NCI-H748 (cell line): ENCODE measurements around the gene GPC6.

ENCODE experiments used
- DNase-seq: peaks from one replicate; lab custom pipeline; 2025; ENCODE audit not compliant: unreplicated experiment; lab: John Stamatoyannopoulos, UW

Gene GPC6

DNA sequence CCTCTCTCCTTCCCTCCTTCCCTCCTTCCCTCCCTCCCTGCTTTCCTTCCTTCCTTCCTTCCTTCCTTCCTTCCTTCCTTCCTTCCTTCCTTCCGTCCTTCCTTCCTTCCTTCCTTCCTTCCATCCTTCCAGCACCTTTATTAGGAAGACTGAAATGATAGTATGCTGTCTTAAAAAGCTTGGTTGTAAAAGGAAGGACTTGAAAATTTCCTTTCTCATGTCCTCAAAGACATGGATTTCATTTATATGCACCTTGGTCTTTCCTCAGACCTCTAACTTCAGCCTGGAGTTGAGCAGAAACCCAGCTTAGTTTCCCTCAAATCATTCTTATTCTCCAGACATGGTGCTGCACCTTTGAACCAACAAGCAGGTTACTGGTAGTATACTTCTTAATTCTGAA lies 141.7 kb downstream of the GPC6 start:
- no peak for DNase-seq

DNA sequence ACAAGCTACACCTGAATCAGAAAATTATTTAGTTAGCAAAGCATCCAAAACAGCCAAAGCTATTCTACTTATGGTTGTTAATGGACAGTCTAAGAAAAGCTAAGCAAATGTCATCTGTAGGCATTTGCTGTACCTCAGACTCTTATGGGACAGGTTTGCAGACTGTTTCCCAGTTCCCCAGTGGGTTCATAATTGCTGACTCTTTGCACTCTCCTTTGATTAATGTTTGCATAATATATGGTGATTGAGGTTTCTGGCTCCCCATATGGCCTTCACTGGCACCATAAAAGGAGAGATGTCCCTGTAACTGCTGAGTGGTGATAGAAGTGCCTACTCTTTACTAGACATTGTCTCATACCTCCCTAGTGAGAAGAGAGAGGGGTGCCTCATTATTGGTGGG lies 142.1 kb downstream of the GPC6 start:
- DNase-seq: no peak

DNA sequence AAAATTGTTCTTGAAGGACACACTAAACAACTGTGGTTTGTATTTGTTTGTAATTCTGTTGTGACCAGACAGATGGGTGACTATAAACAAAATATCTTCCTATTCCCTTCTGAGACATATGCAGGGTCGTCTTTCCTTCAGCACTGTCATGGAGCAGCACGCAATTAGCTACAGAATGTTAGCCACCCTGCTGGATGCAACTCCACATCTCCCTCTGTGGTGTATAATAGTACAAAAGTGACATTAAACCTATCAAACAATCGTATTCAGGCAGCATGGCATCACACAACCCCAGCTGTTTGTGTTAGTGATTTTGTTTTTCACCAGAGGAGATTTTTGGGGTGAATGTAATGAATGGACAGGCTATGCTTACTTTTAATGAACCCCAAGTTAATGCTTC lies 146.2 kb downstream of the GPC6 start:
- DNase-seq: no peak

DNA sequence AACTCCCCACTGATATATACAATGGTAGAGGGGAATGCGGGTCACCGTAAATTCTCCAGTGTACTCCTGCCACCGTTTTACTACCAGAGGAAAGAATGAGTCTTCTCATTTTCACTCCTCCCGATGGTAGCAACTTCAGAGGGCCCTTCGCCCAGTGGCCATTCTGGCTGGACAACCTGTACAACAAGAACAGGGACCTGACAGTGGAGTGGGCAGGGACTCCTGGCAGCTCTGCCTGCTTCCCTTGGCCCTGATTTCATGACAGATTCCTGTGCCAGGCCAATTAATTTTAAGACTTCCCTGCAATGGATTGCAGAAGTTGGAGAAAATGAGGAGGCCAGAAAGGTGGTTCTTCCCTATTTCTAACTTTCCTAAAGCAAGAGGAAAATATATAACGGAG lies 148.9 kb downstream of the GPC6 start:
- no peak for DNase-seq

DNA sequence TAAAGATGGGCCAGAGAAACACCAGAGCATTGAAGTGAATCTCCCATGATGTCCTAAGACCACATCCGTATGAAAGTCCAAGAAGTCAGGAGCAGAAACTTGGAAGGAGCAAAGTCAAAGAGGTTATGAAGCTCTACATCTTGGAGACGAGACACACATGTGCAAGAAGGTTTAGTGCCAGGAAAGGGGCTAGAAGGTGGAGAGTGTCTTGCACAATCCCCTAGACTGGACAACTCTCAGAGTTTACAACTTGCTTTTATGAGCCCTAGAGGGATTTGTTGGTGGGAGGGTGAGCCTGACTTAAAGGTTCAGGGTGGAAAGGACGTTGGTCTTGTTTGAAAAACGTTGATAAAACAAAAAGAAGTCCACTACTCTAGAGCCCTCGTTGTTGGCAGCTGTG lies 150.6 kb downstream of the GPC6 start:
- DNase-seq: no peak

DNA sequence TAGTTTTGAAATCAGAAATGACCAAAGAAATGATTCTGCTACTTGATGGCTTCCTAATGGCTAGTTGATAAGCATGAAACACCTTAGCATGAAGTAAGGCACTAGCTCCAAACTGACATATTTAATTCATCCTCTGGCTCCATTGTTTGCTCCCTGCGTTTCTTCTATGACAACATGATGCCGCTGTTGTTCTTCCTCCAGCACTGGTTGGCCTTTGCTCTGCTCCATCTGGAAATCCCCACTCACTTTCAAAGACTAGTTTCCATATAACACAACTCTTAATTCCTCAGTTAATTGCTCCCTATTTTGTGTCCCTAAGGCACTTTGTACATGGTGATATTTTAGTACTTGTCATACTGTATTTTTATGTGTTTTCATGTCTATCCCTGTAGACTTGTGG lies 151.6 kb downstream of the GPC6 start:
- peak; percentile 27 for DNase-seq

DNA sequence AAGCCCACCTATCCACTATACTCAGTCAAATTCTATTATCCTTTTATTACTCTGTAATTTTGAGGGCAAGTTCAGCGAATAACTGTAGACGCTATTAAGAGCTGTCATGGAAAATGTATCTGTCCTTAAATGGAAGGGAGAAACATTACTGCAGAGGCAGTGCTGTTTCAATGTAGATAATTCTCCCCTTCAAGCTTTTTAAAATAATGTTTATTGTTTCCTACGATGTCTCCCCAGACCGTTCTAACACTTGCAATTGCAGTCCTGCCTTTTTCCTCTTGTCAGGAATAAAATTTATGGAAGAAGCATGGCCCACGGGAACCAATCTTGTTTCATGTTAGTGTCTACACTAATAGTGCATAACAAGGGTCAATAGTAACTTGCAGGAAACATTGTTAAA lies 159.5 kb downstream of the GPC6 start:
- DNase-seq: no peak

DNA sequence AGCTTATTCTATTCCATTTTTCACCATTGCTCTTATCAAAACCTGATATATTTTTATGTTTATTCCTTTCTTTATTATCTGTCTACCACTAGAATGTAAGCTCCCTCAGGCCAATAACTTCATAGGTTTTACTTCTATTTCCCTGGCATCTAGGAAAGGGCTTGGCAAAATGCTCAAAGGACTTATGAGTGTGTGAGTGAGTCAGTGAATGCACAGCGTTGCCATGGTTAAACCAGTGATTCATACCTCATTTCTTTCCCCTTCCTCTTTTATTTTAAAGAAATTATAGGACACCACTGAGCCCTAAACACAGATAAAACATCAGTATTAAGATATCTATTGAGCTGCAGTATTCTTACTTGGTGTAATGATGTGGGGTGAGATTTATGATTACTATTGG lies 162.1 kb downstream of the GPC6 start:
- no peak for DNase-seq

DNA sequence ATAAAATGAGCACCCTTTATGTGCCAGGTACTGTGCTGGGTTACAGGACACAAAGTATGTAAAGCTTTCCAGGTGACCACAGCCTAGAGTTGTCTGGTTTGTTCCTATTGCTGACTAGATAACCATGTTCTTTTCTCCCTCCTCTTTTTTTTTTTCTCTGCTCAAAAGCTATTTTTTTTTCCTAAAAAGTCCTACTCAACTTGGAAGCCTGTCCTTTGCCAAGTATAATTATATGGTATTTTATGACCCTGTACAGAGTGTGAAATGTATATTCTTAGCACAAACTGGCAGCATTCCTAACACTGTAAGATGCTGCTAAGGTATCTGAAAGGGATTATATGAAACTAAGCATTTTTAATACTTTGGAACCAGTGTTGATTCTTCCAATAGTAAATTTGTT lies 171.0 kb downstream of the GPC6 start:
- no peak for DNase-seq

DNA sequence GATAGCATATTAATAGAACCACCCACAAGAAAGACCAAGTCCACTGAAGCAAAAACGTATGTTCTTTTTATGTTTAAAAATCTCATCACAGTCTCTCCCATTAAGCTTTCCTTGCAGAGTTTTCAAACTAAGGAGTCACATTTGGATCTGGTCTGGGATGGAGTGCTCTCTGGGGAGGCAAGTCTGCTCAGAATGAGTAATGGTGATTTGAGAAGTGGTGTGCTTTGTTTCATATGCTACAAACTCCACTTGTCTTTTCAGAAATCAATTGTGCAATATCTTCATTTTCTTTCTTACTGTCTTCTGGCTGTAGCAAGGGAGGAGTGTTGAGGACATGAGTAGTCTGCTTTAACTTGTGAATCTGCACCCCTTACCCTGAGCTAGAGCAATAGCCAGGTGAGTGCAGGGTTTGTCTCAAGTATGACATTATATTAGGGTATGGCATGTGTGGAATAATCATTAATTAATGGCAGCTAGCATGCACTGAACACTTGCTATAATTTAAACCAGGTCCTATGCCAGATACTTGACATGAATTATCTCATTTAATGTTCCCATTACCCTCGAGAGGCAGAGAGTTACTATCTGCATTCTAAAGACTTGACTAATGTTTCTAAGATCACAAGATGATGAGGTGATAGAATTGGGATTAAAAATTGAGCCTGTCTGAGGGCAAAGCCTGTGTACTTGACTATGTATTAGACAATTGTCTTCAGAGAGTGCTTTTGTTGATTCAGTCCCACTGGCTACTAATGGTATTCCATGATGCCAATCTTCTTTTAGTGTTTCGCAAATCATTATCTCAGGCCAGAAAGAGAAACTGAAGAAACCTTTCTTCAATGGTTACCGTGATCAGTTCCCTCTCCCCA lies 171.8 kb downstream of the GPC6 start:
- no peak for DNase-seq

DNA sequence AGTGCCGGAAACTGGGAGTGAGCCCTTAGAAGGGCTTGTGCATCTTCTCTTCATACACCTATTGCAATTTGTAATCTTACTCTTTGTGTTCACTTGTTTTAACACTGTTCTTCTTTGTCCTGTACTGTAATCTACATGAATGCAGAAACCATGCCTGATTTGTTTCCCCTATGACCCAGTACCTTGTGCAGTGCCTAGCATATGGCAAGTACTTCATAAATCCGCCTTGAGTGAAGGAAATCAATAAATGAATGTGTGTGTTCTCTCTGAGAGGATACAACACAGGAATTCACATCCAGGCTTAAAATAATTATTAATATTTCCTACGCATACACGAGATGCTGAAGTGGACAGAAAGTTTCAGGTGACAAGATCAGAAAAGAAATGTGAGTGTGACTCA lies 172.6 kb downstream of the GPC6 start:
- DNase-seq: no peak

DNA sequence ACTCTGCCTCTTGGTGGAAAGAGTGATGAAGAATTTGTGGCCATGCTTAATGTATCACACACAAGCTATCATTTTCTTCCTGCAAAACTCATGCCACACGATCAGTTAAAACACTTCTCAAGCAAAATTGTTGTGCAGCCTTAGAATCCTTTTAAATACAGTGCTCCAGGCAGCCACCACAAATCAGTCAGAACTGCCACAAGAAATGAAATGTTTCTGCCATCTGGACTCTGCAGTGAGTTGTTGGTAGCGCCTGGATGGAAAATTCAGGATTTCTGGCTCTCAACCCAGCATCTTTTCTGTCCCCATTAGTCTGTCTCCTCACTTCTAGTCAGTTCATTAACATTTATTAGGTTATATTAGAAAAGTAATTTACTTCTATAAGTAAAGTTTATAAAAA lies 179.5 kb downstream of the GPC6 start:
- no peak for DNase-seq

DNA sequence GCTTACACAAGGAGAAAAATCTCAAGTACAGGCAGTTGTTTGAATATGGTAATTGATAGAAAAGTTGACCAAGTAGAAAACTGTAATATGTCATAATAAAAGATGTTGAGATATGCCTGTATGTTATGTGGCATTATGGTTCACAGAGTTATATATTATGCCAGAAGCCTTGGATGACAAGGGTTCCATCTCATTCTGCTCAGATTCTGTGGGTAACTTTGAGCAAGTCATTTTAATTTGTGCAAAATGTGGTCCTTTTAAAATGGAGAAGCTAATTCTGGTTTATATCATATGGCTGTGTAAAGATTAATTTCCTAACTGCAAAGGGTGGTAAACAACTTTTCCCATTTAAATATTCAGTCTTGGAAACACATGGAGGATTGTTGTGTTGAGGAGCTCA lies 180.9 kb downstream of the GPC6 start:
- no peak for DNase-seq

DNA sequence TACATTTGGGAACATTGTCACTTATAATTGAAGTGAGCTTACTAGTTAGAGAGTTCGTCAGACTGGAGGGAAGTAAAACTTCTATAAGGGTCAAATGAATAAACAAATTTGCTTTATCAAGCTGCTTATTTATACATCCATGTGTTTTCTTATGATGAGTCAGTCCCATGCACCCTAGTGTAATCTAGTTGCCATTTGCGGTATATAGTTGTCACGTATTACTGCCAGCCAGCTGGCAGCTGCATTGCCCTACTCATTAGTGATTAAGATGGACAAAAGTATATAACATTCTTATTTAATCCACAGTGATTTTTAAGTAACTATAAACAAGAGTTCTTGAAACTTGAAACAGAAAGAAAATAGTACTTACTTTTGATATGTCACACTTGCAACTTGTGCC lies 182.4 kb downstream of the GPC6 start:
- DNase-seq: no peak

DNA sequence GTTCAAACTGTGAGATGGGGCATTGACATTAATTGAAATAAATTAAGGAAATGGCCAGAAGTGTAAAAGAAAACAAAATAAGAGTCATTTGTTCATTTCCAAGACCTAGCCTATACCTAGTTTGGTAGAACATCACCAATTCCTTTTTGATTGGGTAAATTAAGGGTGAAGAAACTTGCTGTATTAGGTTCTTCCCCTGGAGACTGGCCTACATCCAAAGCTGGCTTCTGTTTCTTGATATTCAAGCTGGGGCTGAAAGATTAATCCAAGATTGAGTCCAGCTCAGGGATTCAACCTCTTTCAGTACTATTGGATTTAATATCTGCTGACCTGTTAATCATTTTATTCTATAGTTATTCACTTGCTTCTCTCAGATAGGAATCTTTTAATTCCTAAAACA lies 183.2 kb downstream of the GPC6 start:
- no peak for DNase-seq

DNA sequence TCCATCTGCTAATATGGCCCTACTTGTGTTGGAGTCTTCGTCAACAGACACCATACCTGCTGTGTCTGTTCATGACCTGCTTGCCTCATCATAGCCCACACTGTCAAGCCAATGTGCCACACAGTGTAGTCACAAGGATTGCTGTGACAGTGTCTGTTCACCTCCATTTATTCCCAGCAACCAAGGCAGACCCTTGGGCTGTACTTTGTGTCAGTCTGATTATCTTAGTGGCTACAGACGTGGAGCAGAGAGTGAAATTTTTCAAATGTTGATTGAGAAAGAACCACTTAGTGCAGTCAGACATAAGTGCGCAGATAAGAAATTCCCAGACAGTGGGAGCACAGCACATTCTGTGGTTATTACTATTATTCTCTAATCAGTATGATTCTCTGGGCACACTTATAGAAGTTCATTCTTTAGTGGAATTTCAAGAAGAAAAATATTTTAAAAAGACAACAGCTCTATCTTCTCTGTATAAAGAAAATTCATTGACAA lies 184.6 kb downstream of the GPC6 start:
- no peak for DNase-seq

DNA sequence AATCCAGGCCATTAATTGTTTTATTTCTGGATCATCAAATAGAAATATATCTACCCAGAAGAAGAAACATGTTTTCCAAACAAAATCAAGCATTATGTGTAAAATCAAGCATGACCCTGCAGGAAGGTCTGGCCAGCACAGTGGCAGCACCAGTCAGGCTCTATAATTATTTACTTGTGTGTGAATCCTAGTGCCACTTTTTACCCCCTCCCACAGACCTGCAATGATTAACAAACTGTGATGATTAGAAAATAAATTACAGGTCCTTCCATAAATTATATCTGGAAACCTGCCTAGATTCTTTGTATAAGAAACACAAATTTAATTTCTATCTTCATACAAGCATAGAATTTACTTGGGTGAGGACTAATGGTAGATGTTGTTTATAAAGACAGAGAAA lies 186.1 kb downstream of the GPC6 start:
- no peak for DNase-seq

DNA sequence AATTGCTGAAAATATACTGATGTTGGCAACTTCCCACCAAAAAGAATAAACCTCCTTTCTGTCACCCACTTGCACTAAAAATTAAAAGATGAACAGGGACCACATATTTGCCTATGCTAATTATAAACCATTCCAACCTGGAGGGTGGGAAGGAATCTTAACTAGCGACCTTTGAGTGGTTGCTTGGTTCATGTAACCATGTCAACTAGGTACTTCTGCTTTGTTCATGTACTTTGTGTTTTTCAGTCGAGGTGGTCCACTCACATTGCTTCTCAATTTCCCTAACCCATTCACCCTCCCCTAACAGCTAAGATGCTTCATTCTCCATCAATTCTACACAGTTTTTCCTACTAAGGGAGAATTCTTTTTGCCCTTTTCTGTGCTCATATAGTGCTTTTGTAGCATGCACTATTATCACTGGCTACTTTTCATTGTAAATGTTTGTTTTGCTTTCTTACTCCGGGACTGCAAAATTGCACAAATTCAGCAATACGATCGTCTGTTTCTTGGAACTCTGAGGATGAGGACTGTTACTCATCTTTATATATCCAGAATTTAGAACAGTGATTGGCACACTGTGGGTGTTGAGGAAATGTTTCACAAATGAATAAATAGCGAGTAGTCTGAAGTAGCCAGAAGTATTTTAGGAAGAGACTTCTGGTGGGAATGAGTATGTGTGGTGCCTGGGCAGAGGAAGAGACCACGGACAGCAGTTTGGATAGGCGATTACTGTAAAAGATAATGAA lies 187.5 kb downstream of the GPC6 start:
- DNase-seq: peak; percentile 7

DNA sequence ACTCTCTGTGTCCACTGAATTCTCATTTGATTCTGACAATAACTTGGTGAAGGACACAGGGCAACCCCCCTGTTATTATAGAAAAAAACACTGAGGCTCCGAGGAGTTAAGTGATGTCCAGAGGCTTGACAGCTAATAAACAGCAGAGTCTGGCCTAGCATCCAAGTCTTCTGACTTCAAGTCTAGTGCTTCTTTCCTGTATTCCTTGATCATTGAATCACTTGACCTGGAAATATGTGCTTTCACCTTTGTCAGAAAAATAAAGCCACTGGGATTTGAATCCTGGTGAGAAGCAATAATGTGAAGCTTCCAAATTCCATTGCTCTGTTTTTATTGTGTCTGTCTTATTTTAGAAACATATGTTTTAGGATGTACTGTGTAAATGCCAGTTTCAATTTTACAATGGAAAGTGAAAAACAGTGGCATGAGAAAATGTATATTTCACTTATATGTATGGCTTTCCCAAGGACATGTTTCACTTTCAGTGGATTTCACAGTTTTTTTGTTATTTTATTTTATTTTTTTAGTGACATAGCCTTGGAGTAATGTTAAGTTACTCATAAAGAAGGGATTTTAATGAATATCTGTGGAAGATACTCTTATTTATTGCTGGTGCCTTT lies 190.2 kb downstream of the GPC6 start:
- no peak for DNase-seq

DNA sequence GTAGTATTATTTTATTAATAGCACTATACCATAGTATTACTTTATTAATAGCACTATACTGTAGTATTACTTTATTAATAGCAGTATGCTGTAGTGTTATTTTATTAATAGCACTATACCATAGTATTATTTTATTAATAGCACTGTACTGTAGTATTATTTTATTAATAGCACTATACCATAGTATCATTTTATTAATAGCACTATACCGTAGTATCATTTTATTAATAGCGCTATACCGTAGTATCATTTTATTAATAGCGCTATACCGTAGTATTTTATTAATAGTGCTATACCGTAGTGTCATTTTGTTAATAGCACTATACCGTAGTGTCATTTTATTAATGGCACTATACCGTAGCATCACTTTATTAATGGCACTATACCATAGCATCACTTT lies 191.8 kb downstream of the GPC6 start:
- DNase-seq: no peak

DNA sequence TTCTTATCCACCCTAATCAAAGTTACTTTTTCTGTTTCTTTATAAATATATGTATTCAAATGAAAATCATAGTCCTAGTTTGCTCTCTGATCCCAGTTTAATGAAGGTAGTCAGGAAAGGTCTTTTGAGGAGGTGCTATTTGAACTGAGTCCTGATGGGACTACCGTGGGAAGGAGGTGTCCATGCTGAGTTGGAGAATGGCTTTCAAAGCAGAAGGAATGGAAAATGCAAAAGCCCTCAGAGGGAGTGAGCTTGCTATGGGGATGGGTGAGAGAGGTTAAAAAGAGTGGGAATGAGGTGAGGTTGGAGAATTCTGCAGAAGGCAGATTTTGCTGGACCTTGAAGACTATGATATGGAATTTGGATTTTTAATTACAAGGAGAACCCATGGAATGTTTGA lies 193.6 kb downstream of the GPC6 start:
- no peak for DNase-seq

DNA sequence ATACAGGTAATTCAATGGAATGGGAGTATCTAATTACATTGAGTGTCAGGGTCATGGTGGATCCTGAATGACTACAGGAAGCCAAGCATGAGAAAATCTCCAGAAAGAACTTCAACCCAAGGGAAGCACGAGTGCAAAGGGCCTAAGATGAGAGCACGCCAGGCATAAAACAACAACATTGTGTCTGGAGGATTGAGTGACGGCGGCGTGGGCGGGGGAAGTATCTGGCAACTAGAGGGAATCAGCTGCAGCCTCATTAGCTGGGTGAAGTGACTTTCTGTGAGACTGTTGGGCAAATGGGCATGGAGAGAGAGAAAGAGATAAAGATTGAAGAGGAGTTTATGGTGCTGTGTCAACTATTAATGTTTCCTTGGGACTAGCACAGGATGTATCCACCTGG lies 194.3 kb downstream of the GPC6 start:
- no peak for DNase-seq
